Thyroid gland (tissue), 4 donors: ENCODE data around the gene PNLIPRP3.

ENCODE experiments used
- CTCF ChIP-seq, 6 experiments: fragments of 200-600 bp in 3 of 6; fragments of 450-650 bp in 3 of 6; sonication (generic) in 3 of 6; IDR thresholded peaks; one replicate each; pipeline ENCODE4 v1.5.1; 2016 to 2019; ENCODE audit warnings: antibody characterized with exemption in 6 of 6, mild to moderate bottlenecking in 2 of 6, inconsistent platforms in 1 of 6, moderate library complexity in 1 of 6
- POLR2A ChIP-seq, 2 donors: fragments of 450-650 bp; IDR thresholded peaks; one replicate each; pipeline ENCODE4 v1.6.1; 2017; ENCODE audit warnings: antibody characterized with exemption in 2 of 2, mild to moderate bottlenecking in 2 of 2, moderate library complexity in 1 of 2

GRCh38 chr10:116408719-116409118 is 18.9 kb upstream of the PNLIPRP3 start:
- TF ChIP-seq CTCF (IDR thresholded peaks at IDR 0.05) = no peak
- TF ChIP-seq POLR2A (IDR thresholded peaks at IDR 0.05) = no peak
